ENCODE data around the gene PLEKHA1. TPM values are rescaled to one million over a fixed set of nuclear protein-coding genes. Genes with fewer than 3 reads are reported as not detected.

PLEKHA1 gene
- total RNA-seq, 2 donors from 2014 or later: 24.2 to 35.2 TPM

- Histone ChIP-seq H3K4me1 (replicated peaks) (no peaks in the 10 kb centered on the region), H3K4me3 (no peak overlapping the region), H3K27me3 (replicated peaks; ENCODE audit: insufficient read depth) (no peaks in the 10 kb centered on the region), H3K27ac (no peak overlapping the region), H3K9me3 (no peaks in the 10 kb centered on the region), H3K36me3 (no peaks in the 10 kb centered on the region)
- WGBS: 97% methylated on average over 5 of the region's 5 CpGs
- TF ChIP-seq CTCF (IDR thresholded peaks at IDR 0.05) (no peak), POLR2A (IDR thresholded peaks at IDR 0.05) (no peak), POLR2AphosphoS5 (IDR thresholded peaks at IDR 0.05) (no peak)
- intact Hi-C loops (cut with DNase I): no loop called here
- no peak for DNase-seq (ENCODE audit: low spot score)
Observed at GRCh38 chr10:122379041-122379440, 4.5 kb downstream of the PLEKHA1 start.

- no peaks in the 10 kb centered on the region for H3K36me3 ChIP-seq
- 94% methylated on average over 2 of the region's 2 CpGs for WGBS
- no peaks in the 10 kb centered on the region for H3K27me3 ChIP-seq (replicated peaks; ENCODE audit: insufficient read depth)
- H3K27ac ChIP-seq: no peak overlapping the region
- no peaks in the 10 kb centered on the region for H3K9me3 ChIP-seq
- no peak overlapping the region for H3K4me3 ChIP-seq
- TF ChIP-seq POLR2A (IDR thresholded peaks at IDR 0.05) (no peak), CTCF (IDR thresholded peaks at IDR 0.05) (no peak), POLR2AphosphoS5 (IDR thresholded peaks at IDR 0.05) (no peak)
- DNase-seq (ENCODE audit: low spot score): no peak
- intact Hi-C loops (cut with DNase I): no loop called here
- H3K4me1 ChIP-seq (replicated peaks): no peaks in the 10 kb centered on the region
Observed at GRCh38 chr10:122379537-122379936, 5.0 kb downstream of the PLEKHA1 start.

GRCh38 chr10:122380703-122381102 lies 6.2 kb downstream of the PLEKHA1 start:
- H3K27me3 ChIP-seq (replicated peaks; ENCODE audit: insufficient read depth): no peaks in the 10 kb centered on the region
- 73% methylated on average over 4 of the region's 4 CpGs for WGBS

GRCh38 chr10:122381680-122382079 lies 7.2 kb downstream of the PLEKHA1 start:
- H3K27me3 ChIP-seq (replicated peaks; ENCODE audit: insufficient read depth): no peaks in the 10 kb centered on the region
- no peaks in the 10 kb centered on the region for H3K9me3 ChIP-seq
- intact Hi-C loops (cut with DNase I): no loop called here
- no peak for DNase-seq (ENCODE audit: low spot score)
- no peak overlapping the region for H3K27ac ChIP-seq
- WGBS: 98% methylated on average over 2 of the region's 2 CpGs
- no peaks in the 10 kb centered on the region for H3K36me3 ChIP-seq
- H3K4me3 ChIP-seq: no peak overlapping the region
- TF ChIP-seq POLR2AphosphoS5 (IDR thresholded peaks at IDR 0.05): no peak
- TF ChIP-seq CTCF (IDR thresholded peaks at IDR 0.05): no peak
- TF ChIP-seq POLR2A (IDR thresholded peaks at IDR 0.05): no peak
- H3K4me1 ChIP-seq (replicated peaks): no peaks in the 10 kb centered on the region

More at GRCh38 chr10:122380703-122381102, 6.2 kb downstream of the PLEKHA1 start:
- H3K4me1 ChIP-seq (replicated peaks): no peaks in the 10 kb centered on the region
- H3K4me3 ChIP-seq: no peak overlapping the region
- intact Hi-C loops (cut with DNase I): no loop called here
- TF ChIP-seq POLR2AphosphoS5 (IDR thresholded peaks at IDR 0.05): no peak
- no peak for TF ChIP-seq POLR2A (IDR thresholded peaks at IDR 0.05)
- TF ChIP-seq CTCF (IDR thresholded peaks at IDR 0.05): no peak
- H3K9me3 ChIP-seq: no peaks in the 10 kb centered on the region
- no peak overlapping the region for H3K27ac ChIP-seq
- H3K36me3 ChIP-seq: no peaks in the 10 kb centered on the region
- no peak for DNase-seq (ENCODE audit: low spot score)

GRCh38 chr10:122386514-122386913 lies 12.0 kb downstream of the PLEKHA1 start:
- 74% methylated on average over 2 of the region's 2 CpGs for WGBS
- no peaks in the 10 kb centered on the region for H3K27me3 ChIP-seq (replicated peaks; ENCODE audit: insufficient read depth)
- TF ChIP-seq POLR2AphosphoS5 (IDR thresholded peaks at IDR 0.05): no peak
- TF ChIP-seq CTCF (IDR thresholded peaks at IDR 0.05): no peak
- no peak for TF ChIP-seq POLR2A (IDR thresholded peaks at IDR 0.05)
- intact Hi-C loops (cut with DNase I): no loop called here
- H3K4me1 ChIP-seq (replicated peaks): no peaks in the 10 kb centered on the region
- H3K9me3 ChIP-seq: no peaks in the 10 kb centered on the region
- no peaks in the 10 kb centered on the region for H3K36me3 ChIP-seq
- no peak for DNase-seq (ENCODE audit: low spot score)
- no peak overlapping the region for H3K4me3 ChIP-seq
- H3K27ac ChIP-seq: no peak overlapping the region

Data from prostate gland (tissue), 2 donors.